GM18867 (cell line): Measurements from ENCODE around the gene SLC48A1.
"Not testable (repeated sequence)": the region's sequence is repeated elsewhere in the genome, so short reads cannot be mapped to it uniquely, and the experiment has no call there.

Experiments
- ATAC-seq: cut with Tn5 transposase; IDR thresholded peaks from one replicate; pipeline ENCODE4 v1.9.1; 2021; ENCODE audit warnings: mild to moderate bottlenecking, moderate library complexity; ENCODE audit not compliant: unreplicated experiment

The SLC48A1 gene

GRCh38 chr12:47808050-47808449 is 35.0 kb downstream of the SLC48A1 start:
- no peak for ATAC-seq

- no peak for ATAC-seq
These were observed 35.7 kb downstream of the SLC48A1 start for GRCh38 chr12:47808574-47809365.

- ATAC-seq = not testable (repeated sequence)
These were observed 36.5 kb downstream of the SLC48A1 start for GRCh38 chr12:47809518-47809917.

- no peak for ATAC-seq
These were observed 38.0 kb downstream of the SLC48A1 start for GRCh38 chr12:47811072-47811396.

DNA sequence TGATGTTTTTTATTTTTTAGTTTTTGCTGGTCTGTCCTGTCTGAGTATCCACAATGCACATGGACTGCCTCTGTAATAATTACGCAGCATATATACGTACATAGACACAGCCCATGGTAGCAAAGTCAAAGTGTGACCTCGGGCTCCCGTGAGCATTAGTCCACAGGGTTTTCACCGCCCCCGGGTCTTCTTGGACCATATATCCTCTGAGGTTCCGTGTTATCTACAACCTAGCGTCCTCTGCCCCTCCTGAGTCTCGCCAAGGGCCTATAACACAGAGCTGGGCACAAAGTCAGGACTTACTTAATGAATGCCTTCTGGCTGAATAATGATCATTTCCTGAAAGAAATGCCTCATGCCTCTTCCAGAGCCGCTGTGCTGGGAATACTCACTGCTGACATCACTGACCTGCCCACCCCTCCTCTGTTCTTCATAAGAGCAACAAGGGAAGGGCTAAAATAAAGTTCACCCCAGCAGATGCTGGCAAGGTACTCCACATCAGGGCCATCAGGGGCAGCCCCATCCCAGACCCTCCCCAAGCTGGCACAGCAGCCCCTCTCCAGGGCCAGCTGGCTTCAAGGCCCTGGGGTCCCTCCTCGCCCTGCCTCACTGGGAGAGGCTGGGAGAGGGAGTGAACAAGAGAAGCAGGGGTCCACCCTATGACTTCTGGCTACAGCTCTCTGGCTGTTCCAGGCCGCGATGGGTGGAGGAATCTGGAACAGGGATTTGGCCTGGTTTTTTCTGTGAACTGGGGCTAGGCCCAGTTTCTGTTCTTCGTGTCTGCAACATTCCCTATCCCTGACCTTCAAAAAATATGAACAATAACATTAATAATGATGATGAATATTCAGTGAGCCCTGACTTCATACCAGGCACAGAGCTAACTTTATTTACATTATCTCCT is 38.8 kb downstream of the SLC48A1 start:
- ATAC-seq = no peak

DNA sequence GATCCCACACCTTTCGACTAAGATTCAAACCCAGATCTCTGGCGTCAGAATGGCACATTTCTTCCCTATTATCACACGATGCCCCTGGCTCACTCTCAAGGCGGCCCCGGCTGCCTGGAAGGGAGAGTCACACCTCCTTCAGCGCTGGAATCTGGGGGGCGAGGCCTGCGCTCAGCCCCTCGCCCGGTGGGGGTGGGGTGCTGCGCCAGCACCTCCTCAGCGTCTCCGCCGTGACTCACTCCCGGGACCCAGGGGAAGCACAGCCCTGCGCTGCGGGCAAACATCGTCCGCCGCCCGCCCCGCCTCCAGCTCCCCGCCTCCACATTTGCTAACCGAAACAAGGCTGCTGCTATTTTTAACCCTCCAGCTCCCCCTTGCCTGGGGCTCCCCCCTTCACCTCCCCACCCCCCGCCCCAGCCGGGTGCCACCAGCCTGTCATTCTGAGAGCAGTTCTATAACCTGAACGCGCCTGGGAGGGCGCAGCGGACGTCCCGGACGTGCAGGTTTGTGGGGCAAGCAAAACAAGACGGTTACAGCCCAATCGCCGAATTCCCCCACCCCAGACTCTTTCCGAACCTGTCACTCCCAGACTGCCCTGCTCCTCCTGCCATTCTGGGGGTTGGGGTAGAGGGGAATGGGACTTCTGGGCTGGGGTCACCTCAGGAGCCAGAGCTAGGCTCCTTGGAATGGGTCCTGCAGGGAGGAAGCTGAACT is 39.9 kb downstream of the SLC48A1 start:
- peak; percentile 74 for ATAC-seq

DNA sequence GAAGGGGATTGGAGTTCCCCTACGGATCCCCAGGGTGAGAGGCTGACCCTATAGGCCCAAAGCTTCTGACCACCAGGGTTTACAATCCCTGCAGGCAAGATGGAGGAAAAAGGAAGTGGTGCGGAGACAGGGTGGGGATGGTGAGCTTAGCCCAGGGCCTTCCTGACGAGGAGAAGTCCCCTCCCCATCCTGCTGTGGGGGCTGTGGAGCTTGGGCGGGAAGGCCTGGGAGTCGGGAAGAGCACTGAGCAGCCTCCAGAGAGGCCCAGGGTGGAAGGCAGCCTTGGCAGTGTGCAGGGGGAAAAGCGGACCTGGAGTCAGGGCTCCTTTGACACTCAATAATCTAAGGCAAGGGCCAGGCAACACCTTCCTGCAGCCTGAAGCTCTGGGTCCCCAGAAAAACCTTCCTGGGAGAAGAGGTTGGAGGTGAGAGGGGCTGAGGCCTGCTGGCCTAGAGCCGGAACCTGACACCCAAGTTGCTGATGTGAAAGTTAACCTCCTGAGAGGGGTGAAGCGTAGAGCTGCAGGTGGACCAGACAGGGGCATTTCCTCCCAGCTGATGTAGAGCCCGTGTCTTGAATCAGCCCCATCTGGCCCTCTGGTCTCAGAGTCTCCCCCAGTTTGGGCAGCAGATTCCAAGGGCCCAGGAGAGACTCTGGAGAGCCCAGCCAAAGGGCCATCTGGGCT is 40.6 kb downstream of the SLC48A1 start:
- peak; percentile 32 for ATAC-seq

DNA sequence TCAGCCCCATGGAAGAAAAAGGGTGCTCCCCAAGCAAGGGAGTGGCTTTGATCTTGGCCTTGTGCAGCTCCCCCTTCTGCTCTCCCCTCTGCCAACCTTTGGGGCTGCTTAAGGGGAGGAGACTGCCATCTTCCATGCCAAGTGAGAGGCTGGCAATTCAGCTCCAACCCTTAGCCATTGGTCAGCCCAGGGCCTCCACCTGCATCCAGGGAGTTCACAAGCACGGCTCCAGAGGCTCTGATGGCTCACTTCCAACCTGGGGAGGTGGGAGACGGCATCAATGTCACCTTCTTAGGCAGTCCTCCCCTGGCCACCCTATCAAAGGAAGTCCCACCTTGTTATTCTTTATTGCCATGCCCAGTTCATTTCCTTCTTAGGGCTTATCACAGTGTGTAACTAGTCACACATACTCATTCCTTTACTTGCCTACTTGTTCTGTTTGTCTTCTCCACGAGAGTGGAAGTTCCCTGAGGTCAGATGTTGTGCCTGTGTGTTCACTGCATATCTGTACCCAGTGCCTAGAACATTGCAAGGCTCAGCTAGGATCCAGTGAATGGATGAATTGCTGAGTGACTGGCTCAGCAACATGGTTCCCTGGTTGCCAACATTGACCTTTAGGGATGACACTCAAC is 41.6 kb downstream of the SLC48A1 start:
- ATAC-seq = no peak

DNA sequence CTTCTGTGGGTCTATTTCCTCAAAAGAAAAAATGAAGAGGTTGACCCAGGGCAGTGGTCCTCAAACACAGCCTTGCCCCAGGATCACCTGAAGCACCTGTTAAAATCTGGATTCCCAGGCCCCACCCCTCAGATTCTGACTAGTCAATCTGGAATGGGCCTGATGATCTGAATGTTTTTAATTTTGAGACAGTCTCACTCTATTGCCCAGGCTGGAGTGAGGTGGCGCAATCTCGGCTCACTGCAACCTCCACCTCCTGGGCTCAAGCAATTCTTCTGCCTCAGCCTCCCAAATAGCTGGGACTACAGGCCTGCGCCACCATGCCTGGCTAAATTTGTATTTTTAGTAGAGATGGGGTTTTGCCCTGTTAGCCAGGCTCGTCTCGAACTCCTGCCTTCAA is 42.4 kb downstream of the SLC48A1 start:
- not testable (repeated sequence) for ATAC-seq

GRCh38 chr12:47816403-47817271 is 43.6 kb downstream of the SLC48A1 start:
- no peak for ATAC-seq

DNA sequence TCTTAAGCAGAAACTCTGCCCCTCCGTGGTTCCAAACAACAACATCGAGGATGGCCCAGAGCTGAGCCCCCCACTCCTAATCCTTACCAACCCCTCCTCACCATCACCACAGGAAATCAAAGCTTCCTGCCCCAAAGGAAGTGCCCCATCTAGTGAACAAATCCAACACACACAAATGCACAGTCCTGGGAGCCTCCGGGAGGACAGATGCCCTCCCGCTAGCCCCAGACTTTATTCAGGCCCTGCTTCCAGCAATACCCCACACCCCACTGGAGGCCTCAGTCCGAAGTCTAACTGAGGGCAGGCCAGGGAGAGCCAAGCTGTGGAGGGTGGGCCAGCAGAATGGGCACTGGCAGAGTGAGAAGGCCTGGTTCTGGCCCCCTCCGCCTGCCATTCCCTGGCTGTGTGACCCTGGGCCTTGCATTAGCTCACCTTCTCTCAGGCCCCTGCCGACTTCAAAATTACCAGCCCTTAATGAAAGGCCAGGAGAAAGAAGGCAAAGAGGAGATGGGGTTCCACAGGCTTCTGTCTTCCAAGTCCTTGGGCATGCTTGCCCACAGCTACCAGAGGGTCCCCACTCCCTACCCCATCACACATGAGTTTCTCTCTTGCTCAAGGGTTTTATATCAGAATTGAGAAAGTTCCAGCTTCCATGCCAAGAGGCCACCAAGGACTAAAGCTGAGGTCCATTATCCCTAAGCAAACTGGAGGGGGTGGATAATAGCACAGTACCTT is 44.4 kb downstream of the SLC48A1 start:
- no peak for ATAC-seq

GRCh38 chr12:47818007-47818376 is 45.0 kb downstream of the SLC48A1 start:
- no peak for ATAC-seq

GRCh38 chr12:47818467-47819137 is 45.6 kb downstream of the SLC48A1 start:
- peak; percentile 9 for ATAC-seq

- peak; percentile 38 for ATAC-seq
These were observed 46.3 kb downstream of the SLC48A1 start for GRCh38 chr12:47819138-47819895.

GRCh38 chr12:47819896-47820630 is 47.0 kb downstream of the SLC48A1 start, which contains the start of gene HDAC7:
HDAC7 (minus strand) TSS chr12:47819903; CDS start chr12:47819785, 118 bp downstream.
- peak; percentile 47 for ATAC-seq

- ATAC-seq = no peak
These were observed 47.8 kb downstream of the SLC48A1 start for GRCh38 chr12:47820631-47821345.
